ENCODE data around the gene RNF123. TPM values are rescaled to one million over a fixed set of nuclear protein-coding genes. Genes with fewer than 3 reads are reported as not detected.
A peak's percentile ranks its signal among the peaks of the same experiment; 100 is the strongest.

Gene RNF123
- 14.8 and 23.2 TPM in 2 replicates for total RNA-seq

DNA sequence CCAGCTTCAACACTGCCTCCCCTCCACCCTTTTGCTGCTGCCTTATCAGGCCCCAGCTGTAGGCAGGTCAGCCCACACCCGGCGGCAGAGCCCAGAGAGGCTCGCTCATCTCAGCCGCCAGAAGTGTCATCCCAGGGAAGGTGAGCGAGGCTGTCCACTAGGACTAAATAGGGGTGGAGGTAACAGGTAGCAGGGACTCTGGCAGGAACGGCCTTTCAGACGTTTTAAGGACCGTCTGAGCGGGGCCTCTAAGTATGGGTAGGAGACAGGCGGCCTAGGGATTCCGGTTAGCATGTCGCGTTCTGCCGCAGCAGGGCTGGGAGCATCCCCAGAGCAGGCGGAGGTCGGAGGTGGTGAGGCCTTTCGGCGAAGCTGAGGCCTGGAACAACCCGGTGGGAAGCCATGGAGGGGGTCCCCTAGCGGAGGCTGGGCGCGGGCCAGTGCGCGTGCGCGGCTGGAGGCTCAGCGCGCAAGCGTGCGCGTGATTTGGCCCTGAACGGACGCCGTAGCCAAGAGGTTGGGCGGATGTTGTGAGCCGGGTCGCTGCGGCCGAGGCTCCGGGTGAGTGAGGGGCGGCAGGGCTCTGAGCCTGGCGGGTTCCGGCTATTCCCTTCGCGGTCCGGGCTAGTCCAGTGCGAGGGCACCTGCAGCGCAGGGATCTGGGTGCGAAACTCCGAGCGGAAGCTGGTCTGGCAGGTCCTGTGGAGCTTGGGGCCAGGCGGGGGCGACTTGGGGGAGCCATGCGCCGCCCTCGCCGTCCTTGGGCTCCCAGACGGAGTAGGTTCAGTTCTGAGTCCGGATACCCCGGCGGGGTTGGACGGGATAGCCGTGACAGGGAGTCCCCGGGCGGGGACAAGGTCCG lies at the start of gene RNF123, which contains the start of gene MST1:
TSS of gene RNF123 (plus strand) at position 512 of the 862 bp plus-strand sequence. CDS start 1,609 bp downstream, outside the sequence.
TSS of gene MST1 (minus strand) at position 429 of the 862 bp plus-strand sequence. CDS start 783 bp downstream, outside the sequence.
- DNase-seq (ENCODE audit: low read depth in 2 of 2) = peak; percentile 93 to 95

DNA sequence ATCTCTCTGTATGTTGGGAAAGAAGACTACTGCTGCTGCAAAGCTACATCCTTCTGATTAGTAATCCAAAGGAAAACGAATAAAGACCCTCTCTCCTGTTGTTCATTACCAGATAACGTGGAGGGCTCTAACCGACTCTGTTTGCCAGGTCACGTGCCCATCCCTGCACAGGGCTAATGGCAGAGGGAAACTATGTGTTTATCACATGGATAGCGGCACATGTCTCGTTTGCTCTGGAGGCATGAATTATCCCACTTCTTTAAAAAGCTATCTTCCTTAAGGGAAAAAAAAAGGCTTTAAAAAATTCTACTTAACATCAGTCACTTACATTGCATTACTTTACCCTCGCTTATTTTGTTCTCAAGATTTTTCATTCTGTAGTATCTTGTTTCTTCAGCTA lies 48.1 kb upstream of the RNF123 start:
- DNase-seq (ENCODE audit: low read depth in 2 of 2) = no peak

GRCh38 chr3:49641921-49642707 lies 47.2 kb upstream of the RNF123 start:
- DNase-seq (ENCODE audit: low read depth in 2 of 2) = no peak

DNA sequence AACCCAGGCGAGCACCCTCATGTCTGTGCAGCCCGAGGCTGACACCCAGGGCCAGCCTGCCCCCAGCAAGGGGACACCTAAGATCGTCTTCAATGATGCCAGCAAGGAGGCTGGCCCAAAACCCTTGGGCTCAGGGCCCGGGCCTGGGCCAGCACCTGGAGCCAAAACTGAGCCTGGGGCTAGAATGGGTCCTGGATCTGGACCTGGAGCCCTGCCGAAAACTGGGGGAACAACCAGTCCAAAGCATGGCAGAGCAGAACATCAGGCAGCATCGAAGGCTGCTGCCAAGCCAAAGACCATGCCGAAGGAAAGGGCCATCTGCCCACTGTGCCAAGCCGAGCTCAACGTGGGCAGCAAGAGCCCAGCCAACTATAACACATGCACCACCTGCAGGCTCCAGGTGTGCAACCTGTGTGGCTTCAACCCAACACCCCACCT lies 46.6 kb upstream of the RNF123 start:
- DNase-seq (ENCODE audit: low read depth in 2 of 2) = no peak

GRCh38 chr3:49644684-49645083 lies 44.7 kb upstream of the RNF123 start:
- no peak for DNase-seq (ENCODE audit: low read depth in 2 of 2)

GRCh38 chr3:49646236-49646635 lies 43.1 kb upstream of the RNF123 start:
- no peak for DNase-seq (ENCODE audit: low read depth in 2 of 2)

GRCh38 chr3:49647741-49648140 lies 41.6 kb upstream of the RNF123 start:
- peak in 1 of 2 donors; percentile 16 for DNase-seq (ENCODE audit: low read depth in 2 of 2)

GRCh38 chr3:49648354-49649019 lies 40.9 kb upstream of the RNF123 start:
- DNase-seq (ENCODE audit: low read depth in 2 of 2) = no peak

- DNase-seq (ENCODE audit: low read depth in 2 of 2) = no peak
Observed at GRCh38 chr3:49649576-49649975, 39.8 kb upstream of the RNF123 start.

DNA sequence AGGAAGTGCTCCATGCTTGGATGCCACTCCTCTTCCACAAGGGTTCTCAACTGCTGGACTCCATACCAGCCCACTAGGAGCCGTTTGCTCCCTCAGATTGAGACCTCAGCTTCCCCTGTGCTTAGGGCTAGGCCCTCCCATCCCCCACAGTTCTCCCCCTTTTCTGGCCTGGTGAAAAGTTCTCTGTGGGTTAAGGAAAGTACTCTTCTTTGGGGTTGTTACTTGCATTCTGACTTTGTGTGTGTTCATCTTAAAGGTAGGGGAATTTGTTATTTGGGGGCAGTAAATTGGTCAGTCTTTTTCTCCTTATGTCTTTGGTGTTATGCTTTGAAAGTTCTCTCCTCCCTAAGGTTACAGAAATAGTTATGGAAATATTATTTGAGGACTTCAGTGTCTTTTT lies 39.2 kb upstream of the RNF123 start:
- DNase-seq (ENCODE audit: low read depth in 2 of 2) = no peak

GRCh38 chr3:49650637-49651036 lies 38.7 kb upstream of the RNF123 start:
- DNase-seq (ENCODE audit: low read depth in 2 of 2) = no peak

DNA sequence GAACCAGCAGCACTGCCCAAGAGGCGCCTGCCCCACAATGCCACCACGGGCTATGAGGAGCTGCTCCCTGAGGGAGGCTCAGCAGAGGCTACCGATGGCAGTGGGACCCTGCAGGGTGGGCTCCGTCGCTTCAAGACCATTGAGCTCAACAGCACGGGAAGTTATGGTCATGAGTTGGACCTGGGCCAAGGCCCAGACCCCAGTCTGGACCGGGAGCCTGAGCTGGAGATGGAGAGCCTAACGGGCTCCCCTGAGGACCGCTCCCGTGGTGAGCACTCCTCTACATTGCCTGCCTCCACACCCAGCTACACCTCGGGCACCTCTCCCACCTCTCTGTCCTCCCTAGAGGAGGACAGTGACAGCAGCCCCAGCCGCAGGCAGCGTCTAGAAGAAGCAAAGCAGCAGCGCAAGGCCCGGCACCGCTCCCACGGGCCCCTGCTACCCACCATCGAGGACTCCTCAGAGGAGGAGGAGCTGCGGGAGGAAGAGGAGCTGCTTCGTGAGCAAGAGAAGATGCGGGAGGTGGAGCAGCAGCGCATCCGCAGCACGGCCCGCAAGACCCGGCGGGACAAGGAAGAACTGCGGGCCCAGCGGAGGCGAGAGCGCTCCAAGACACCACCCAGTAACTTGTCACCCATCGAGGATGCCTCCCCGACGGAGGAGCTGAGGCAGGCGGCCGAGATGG lies 37.0 kb upstream of the RNF123 start:
- DNase-seq (ENCODE audit: low read depth in 2 of 2) = no peak

DNA sequence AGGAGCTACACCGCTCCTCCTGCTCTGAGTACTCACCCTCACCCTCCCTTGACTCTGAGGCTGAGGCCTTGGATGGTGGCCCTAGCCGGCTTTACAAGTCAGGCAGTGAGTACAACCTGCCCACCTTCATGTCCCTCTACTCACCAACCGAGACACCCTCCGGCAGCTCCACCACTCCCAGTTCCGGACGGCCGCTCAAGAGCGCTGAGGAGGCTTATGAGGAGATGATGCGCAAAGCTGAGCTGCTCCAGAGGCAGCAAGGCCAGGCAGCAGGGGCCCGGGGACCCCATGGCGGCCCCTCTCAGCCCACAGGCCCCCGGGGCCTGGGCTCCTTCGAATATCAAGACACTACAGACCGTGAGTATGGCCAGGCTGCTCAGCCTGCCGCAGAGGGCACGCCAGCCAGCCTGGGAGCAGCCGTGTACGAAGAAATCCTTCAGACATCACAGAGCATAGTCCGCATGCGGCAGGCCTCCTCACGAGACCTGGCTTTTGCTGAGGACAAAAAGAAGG lies 36.4 kb upstream of the RNF123 start:
- no peak for DNase-seq (ENCODE audit: low read depth in 2 of 2)

GRCh38 chr3:49653621-49654020 lies 35.7 kb upstream of the RNF123 start:
- DNase-seq (ENCODE audit: low read depth in 2 of 2) = no peak

DNA sequence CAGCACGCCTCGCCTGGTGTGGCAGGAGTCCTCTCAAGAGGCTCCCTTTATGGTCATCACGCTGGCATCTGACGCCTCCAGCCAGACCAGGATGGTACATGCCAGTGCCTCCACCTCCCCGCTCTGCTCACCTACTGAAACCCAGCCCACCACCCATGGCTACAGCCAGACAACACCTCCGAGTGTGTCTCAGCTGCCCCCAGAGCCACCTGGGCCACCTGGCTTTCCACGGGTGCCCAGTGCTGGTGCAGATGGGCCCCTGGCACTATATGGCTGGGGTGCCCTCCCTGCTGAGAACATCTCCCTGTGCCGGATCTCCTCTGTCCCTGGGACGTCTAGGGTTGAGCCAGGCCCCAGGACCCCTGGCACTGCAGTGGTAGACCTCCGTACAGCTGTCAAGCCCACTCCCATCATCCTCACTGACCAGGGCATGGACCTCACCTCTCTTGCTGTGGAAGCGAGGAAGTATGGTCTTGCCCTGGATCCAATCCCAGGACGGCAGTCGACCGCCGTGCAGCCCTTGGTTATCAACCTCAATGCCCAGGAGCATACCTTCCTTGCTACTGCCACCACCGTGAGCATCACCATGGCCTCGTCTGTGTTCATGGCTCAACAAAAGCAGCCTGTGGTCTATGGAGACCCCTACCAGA lies 35.1 kb upstream of the RNF123 start:
- no peak for DNase-seq (ENCODE audit: low read depth in 2 of 2)

- no peak for DNase-seq (ENCODE audit: low read depth in 2 of 2)
Observed at GRCh38 chr3:49654955-49655556, 34.3 kb upstream of the RNF123 start.

GRCh38 chr3:49655731-49656285 lies 33.5 kb upstream of the RNF123 start:
- DNase-seq (ENCODE audit: low read depth in 2 of 2) = no peak

- no peak for DNase-seq (ENCODE audit: low read depth in 2 of 2)
Observed at GRCh38 chr3:49656541-49657112, 32.7 kb upstream of the RNF123 start.

GRCh38 chr3:49657208-49657915 lies 32.0 kb upstream of the RNF123 start:
- no peak for DNase-seq (ENCODE audit: low read depth in 2 of 2)
